ENCODE measurements around the gene TFB1M.

GRCh38 chr6:155216312-155217046 lies 97.8 kb downstream of the TFB1M start:
- TF ChIP-seq POLR2AphosphoS5 (IDR thresholded peaks at IDR 0.05) (no peak), CTCF (IDR thresholded peaks at IDR 0.05) (no peak), POLR2A (IDR thresholded peaks at IDR 0.05) (no peak)

Measured in suprapubic skin (tissue), 4 donors.